GM19099 (cell line): Measurements from ENCODE around the gene CHIT1.

Experiments used
- POLR2A ChIP-seq: IDR thresholded peaks from 3 replicates; pipeline ENCODE4 v1.6.1; 2011; ENCODE audit warnings: low read depth; ENCODE audit not compliant: insufficient read length; ENCODE audit errors: extremely low read depth

Gene CHIT1

DNA sequence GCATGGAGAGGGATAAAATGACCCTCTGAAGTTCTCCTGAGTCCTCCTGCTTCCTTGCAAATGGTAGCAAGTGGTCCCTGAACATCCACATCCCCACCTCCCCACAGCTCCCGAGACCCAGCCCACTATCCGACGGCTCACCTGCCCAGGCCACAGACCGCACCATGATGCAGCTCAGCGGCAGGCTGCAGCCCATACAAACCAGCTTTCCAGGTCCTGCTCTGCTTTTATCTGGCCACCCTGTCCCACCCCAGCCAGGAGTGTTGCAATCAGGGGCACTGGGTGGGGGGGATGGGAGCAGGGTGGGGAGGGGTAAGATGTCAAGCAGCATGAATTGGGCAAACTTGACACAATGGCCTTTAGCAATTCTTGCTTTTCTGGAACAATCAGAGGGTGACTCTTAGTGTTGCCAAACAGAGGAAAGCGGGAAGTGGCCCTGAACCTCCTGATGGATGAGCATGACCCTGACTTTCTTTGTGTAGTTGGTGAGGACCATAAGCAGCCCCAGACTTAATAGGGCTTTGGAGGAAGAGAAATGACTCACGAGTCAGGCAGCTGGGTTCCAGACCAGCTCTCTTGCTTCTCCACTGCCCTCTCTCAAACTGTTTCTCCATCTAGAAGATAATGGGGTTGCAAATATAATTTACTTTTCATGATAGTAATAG, at the start of gene CHIT1:
TSS of gene CHIT1 (minus strand) at position 203 of the 665 bp plus-strand sequence. CDS start at position 166, 37 bp downstream.
- TF ChIP-seq POLR2A = no peak

DNA sequence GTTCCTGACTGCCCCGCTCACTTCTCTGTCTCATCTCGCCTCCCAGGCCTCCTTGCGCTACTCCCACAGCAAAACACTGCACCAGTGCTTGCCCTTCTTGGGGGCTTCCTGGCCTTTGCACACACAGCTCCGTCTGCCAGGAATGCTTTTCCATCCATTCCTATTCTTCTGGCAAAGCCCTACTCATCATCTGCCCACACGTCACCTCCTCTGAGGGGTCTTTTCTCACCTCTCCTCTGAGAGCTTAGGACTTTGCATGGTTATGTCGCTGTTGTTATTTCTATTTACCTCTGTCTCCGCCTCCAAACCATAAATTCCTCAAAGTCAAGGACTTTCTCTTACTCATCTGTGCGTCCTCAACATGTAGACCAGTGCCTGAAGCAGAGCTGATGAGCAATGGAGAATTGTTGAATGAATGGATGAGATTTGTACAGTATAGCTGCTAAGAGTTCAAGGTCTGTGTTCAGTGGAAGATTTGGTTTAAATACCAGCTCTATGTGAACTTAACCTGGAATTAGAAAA, 49.5 kb upstream of the CHIT1 start:
- no peak for TF ChIP-seq POLR2A

DNA sequence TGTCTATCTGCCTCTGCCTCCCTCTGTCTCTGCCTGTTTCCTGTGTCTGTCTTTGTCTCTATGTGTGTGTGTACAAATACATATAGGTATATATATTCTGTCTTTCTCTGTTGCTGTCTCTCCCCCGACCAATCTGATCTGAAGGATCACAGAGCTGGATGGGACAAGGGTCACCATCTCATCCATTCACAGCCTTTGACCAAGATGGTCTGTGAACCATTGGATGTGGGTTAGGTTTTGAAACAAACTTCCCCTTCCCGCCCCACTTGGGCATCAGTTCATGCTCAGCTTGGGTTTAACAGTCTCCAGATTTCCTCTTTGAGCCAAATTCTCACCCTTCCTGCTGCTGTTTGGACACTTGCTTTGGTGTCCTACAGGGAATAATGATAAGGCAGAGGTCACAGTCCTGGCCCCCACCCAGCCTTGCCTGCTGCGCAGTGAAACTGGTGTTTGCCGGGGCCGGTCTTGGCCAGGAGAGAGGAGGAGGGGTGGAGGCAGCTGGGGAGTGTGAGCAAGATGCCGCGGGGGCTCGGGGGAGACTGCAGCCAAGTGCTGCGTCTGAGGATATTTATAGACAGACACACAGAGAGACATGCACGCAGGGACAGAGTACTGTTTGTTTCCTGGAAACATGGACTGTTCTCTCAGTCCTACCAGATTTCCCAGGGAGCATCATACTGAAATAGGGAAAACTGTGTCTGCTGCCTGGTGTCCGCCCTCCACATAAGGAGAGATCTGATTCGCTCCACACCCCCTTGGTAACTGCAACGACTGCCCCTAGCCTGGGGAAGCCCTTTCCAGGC, 48.8 kb upstream of the CHIT1 start:
- TF ChIP-seq POLR2A = peak; percentile 42

DNA sequence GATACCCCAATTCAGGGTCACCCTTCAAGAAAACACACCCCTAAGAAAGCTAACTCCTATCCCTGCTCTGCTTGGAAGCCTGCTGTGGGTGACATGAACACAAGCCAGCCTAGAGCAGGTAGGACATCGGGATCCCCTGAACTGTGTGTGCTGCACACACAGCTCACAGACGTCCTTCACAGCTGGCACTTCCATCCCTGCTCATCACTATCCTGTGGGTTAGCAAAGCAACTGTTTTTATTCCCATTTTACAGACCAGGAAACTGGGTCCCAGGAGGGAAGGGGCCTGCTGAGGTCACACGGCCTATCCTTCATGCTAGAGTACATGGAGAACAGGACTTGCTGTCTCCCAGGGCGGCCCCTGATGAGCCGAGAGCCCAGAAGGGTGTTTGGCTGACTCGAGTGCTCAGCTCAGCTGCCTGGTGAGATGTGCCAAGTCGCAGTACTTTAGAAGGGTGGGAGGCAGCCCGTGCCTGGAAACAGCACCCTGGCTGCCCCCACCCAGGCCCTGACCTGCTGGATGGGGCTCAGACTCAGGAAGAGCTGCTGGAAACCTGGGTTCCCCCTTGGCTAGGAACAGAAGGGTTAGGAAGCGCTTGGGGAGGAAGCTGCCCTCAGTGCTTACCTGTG, 47.6 kb upstream of the CHIT1 start:
- TF ChIP-seq POLR2A = no peak

DNA sequence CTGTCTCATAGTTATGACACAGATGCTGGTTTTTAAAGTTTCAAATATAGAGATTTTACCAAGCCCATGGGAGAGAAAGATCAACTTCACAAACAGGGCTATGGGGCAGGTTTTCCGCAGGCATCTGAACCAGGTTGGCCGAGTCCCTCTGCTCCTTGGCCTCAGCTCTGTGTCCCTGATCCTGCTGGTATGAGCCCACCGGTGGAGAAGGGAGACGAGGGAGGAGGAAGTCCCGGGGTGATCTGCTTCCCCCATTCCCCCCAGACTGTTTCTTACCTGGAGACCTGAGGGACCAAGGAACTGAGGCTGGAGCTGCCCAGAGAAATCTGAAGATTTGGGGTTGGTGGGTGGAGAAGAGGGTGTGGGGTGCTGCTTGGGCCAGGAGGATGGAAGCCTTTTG, 46.9 kb upstream of the CHIT1 start:
- TF ChIP-seq POLR2A = no peak

DNA sequence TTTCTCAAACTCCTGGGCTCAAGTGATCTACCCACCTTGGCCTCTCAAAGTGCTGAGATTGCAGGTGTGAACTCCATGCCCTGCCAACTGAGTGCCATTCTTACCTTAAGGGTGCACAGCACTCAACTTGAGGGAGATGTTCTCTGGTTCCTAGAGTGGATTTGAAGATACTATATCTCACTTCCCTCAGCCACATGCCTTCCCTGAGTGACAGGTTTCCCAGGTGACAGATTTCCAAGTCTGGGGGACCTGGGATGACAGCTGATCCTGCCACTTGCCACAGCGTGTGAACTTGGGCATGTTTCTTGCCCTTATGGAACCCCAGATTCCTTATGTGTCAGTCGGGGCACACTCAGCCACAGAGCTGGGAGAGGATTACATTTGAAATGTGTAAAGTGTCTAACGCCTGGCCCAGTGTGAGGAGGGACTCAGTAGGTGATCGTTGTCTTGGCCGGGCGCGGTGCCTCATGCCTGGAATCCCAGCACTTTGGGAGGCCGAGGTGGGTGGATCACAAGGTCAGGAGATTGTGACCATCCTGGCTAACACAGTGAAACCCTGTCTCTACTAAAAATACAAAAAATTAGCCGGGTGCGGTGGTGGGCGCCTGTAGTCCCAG, 46.3 kb upstream of the CHIT1 start:
- no peak for TF ChIP-seq POLR2A

DNA sequence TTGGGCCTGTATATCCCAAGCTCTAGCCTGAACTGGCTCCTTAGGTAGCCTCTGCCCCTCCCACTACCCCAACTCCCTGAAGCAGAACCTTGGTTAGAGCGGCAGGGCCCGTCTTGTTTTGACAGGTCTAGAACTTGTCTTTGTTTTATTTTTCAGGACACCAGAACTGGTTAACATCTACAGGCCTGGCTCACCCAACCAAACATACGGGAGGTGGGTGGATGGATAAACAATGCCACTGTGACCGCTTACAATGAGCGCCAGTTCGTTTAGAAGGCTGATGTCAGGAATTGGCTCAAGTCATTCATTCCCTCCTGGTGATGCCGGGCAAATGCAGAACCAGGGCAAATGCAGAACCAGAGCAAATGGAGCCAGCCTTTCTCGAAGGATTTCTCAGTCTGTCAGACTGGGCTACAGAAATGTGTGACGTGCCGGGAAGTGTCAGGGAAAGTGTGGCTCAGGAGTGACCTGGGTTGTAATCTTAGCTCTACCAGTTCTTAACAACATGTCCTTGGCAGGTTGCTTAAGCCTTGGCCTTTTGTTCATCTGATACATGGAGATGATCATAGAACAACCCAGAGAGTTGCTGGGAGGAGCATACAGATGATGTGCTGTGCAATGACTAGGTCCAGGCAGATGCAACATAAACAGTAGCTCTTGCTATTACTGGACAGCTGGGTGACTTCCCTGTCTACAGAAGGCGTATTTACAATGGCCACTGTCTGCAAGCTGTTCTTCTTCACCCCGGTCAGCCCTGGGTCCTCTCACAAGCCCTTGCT, 45.3 kb upstream of the CHIT1 start:
- TF ChIP-seq POLR2A = no peak

DNA sequence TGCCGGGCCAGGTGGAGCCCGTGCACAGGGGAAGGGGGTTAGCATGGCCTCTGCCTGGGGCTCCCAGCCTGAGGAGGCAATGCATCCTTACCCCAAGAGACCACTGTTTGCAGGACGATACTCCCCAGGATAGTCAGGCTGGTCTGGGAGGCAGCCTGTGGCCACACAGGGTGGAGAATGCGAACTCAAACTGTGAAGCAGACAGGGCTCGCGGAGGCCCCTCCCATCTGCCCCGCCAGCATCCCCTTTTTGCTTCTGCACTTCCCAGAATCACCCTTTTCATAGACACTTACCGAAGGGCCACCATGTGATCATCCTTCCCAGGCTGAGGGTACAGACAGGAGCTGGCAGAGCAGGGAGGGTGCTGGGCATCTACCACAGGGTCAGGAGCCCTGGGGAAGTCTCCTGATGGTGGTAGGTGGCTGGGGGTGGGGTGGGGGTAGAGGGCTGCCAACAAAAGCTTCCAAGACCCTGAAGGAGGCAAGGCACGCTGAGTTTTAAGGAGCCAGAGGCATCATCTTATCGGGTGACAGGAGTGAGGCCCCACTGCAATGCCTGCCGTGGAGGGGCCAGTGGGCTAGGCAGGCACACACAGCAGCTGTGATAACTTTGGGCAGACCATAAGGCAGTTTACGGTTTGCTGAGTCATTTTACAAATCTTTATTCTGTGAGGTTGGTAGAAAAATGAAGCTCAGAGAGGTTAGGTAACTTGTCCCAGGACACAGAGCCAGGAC, 44.6 kb upstream of the CHIT1 start:
- no peak for TF ChIP-seq POLR2A

DNA sequence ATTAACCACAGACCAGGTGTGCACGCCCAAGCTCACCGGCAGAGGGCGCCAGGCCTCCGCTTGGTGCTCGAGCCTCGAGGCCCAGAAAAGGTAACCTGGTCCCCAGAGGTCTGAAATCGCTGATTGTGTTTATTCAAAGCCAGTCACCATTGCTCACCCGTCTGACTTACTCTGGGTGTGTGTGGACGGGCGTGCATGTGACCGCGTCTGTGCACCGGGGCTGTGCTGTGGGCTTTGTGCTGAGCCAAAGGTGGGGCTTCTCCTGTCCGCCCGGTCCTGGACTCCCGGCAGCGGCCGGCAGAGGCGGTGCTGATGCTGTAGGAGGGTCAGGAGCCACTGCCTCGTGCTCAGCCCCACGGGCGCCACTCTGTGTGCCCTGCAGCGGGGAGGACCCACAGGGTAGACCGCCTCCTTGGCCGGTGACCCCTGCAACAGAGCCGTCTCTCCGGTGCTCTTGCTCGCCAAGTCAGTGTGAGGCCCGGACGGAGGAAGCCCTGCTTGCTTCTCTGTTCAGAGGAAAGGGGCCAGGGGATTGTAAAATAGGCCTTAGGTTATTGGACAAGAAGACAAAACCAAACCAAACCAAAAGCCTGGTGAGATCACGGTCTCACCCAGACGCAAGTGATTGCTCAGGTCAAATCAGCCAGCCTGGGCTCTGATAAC, 43.9 kb upstream of the CHIT1 start:
- peak; percentile 27 for TF ChIP-seq POLR2A

DNA sequence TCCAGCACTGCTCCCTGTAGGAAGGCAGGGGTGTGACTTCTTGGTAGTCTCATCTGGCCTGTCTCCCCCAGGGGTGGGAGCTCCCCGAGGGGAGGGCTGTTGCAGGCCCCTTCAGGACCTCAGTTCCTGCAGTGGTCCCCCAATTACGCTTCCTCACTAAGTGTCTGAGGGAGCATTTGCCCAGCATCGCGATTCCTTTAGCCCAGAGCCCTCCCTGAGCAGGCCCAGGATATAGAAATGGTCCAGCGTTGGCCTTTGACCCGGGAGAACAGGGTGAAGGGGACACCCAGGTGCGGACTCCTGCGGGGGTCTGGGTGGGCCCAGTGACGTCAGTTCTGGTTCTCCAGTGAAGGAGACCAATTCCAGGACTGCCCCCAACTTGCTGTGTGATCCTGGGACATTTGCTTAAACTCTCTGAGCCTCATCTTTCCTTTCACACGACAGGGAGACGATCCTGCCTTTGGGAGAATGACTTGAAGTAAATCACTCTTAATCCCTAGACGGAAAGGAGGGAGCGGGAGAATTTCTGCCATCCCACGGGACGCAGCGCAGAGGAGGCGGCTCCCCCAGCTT, 43.2 kb upstream of the CHIT1 start:
- TF ChIP-seq POLR2A = no peak

DNA sequence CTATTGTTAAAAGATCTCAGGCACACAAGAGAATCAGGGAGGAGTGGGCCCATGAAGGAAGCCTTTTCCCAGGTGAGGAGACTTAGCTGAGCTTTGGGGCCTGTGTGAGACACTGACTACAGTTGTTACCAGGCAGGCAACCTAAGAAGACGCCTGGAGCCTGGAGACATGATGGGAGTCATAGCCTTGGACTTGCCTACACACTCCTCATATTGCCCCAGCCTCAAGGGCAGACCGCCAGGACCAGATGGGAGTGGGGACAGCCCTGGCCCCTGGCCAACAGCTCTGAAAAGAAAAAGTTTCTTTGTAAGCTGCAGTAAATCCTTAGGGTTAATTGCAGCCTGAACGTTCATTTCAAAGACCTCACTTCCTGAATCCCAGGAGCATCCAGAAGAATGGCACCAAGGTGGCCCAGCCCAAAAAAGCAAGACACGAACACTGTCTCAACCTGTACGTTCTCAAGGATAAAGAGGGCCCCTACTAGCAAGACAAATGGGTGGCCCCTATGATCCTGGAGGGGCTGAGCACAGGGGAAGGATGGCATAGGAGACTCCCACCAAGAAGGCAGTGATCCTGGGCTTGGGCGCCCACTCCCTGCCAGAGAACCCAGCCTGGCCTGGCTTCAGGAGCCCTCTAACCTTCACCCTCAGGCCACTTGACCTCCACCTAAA, 42.6 kb upstream of the CHIT1 start:
- TF ChIP-seq POLR2A = no peak

DNA sequence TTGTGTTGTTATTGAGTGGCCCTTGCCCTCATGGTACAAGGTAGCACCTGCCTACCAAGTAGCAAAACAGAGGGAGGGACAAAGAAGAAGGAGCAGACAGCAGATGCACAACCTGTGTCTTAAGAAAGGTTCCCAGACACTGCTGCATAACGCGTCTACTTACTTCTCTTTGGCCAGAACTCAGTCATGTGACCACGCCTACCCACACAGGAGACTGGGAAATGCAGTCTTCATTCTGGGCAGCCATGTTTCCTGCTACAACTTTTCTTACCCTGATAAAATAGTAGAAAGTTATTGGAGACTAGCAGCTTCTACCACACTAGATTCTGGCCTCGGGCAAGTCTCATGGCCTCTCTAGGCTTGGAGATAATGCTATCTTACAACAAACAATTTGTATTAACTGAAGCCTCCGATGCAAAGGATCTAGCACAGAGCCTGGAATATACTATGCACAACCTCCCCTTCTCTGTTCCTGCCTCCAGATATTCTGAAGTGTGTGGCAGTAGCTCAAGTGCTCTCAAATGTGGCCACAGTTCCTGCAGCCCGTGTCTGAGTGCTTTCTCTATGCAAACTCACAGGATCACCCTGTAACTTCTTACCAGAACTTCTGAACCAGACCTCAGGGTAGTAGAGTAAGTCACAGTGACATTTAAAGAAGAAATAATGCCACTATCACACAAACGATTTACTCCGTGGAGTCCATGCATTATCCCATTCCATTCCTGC, 41.7 kb upstream of the CHIT1 start:
- TF ChIP-seq POLR2A = no peak
